Measurements from ENCODE around the gene NFIX. TPM values are rescaled to one million over a fixed set of nuclear protein-coding genes. Genes with fewer than 3 reads are reported as not detected.

NFIX gene
- total and polyA plus RNA-seq, 2 of the 13 experiments (the other 11 are each of a cell fraction or from before 2014, with no cell fraction given), result 3.4 to 5.4 TPM

GRCh38 chr19:12945479-12946091 lies 49.7 kb upstream of the NFIX start, which contains the start of gene RAD23A (continued):
- TF ChIP-seq ZBTB40 (IDR thresholded peaks at IDR 0.05) (no peak), ZBTB40 (CRISPR knock-in tag; IDR thresholded peaks at IDR 0.05) (peak; percentile 32; the same call in 1 of the 2 replicates), ZNF777 (CRISPR knock-in tag; IDR thresholded peaks at IDR 0.05) (peak; percentile 57), ZNF547 (CRISPR knock-in tag; IDR thresholded peaks at IDR 0.05) (no peak; the same call in 1 of the 2 replicates), RXRA (CRISPR knock-in tag; IDR thresholded peaks at IDR 0.05) (peak; percentile 75), WIZ (CRISPR knock-in tag; IDR thresholded peaks at IDR 0.05) (no peak), FOXP4 (CRISPR knock-in tag; IDR thresholded peaks at IDR 0.05) (peak; percentile 72; the same call in 1 of the 2 replicates), ONECUT2 (CRISPR knock-in tag; IDR thresholded peaks at IDR 0.05) (0 out of 2 replicates have a peak, but pooled peaks have one; percentile 9), HDAC2 (CRISPR knock-in tag; IDR thresholded peaks at IDR 0.05) (peak; percentile 63), SSRP1 (CRISPR knock-in tag; IDR thresholded peaks at IDR 0.05) (no peak), ZNF709 (CRISPR knock-in tag; IDR thresholded peaks at IDR 0.05) (0 out of 2 replicates have a peak, but pooled peaks have one; percentile 50), HMGXB3 (CRISPR knock-in tag; IDR thresholded peaks at IDR 0.05; ENCODE audit: borderline replicate concordance) (peak; percentile 70; the same call in 1 of the 2 replicates), DR1 (CRISPR knock-in tag; IDR thresholded peaks at IDR 0.05) (peak; percentile 55; the same call in 1 of the 2 replicates)
- TF ChIP-seq, protein P1, sequence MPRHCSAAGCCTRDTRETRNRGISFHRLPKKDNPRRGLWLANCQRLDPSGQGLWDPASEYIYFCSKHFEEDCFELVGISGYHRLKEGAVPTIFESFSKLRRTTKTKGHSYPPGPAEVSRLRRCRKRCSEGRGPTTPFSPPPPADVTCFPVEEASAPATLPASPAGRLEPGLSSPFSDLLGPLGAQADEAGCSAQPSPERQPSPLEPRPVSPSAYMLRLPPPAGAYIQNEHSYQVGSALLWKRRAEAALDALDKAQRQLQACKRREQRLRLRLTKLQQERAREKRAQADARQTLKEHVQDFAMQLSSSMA (CRISPR knock-in tag; IDR thresholded peaks at IDR 0.05), result peak; percentile 98
